HG02759 (cell line): ENCODE results near the gene MRPL37.

Experiments used
- ATAC-seq: cut with Tn5 transposase; IDR thresholded peaks from one replicate; pipeline ENCODE4 v1.9.1; 2021; ENCODE audit warnings: mild to moderate bottlenecking, moderate library complexity; ENCODE audit not compliant: unreplicated experiment

The MRPL37 gene

DNA sequence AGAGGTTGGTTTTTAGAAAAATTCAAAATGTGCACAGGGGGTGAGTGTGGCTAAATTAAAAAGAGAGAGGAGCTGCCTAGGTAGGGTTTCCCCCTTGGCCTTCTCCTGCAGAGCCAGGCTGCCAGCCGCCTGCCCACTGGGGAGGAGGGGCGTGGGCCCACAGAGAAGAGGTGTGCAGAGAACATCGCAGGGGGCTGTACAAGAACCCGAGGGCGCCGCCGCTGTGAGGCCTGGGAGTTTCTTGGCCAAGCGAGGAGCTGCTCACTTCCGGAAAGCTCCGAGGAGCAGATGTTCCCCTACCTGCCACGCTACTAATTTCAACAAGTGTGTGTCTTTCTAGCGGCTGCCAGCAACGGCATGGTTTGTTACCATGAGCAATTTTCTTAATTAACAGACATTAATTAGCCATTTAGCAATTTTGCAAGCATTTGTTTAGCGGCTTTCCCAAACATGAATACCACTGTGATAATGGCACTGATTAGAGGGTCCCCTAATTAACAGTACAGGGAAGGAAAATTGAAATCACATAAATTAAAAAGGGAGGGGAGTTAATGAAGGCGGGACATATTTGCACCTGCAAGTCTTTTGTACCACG, 59.7 kb downstream of the MRPL37 start:
- no peak for ATAC-seq

DNA sequence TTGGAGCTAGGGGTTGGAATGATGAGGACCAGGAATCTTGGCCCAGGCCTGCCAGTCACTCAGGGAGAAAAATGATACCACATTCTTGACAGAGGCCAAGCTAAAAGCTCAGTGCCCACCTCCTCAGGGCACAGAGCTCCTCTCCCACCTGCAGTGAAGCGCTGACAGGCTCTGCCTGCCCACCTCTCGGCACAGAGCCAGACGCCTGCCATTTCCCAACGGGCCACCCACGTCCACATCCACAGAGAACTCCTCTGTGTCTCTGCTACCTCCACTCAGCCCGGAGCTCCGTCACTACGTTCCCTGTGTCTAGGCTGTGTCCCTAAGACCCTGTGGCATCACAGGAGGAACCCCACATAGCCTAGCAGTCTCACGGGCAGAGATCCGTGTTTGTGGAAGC, 60.8 kb downstream of the MRPL37 start:
- no peak for ATAC-seq

DNA sequence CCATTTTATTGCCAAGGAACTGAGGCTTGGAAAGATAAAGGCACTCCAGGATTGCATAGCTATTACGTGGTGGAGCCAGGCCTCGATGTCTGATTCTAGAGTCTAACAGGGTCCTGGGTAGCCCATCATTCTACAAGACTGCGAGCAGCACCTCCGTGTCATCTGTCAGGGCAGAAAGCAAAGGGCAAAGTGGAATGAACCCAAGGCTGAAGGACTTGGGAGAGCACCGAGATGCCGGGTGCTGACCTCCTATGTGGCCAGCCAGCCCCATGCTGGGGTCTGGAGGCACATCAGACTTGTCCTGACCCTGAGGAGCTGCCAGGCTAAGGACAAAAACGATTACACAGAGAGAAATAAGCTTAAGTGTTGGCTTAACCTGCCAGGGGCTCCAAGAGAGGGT, 62.3 kb downstream of the MRPL37 start:
- ATAC-seq, result no peak

DNA sequence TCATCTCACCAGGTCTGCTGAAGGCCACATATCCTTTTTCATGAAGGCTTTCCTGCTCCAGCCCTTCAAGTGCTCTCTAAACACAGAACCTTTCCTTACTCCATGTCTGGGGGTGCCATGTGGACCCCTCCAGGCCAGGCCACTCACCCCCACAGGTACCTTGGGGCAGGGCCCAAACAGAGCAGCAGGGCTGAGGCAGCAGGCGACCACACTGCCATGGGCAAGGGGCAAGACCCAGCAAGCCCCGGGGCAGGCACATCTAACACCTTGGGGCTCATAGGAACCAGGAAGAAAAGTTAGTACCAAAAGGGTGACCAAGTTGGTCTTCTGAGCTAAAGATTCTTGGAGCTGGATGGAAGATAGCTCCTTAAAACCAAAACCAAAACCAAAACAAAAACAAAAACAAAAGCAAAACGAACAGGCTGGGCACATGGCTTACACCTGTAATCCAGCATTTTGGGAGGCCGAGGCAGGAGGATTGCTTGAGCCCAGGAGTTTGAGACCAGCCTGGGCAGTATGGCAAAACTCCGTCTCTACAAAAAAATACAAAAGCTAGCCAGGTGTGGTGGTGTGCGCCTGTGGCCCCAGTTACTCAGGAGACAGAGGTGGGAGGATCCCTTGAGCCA, 63.7 kb downstream of the MRPL37 start:
- ATAC-seq, result no peak

DNA sequence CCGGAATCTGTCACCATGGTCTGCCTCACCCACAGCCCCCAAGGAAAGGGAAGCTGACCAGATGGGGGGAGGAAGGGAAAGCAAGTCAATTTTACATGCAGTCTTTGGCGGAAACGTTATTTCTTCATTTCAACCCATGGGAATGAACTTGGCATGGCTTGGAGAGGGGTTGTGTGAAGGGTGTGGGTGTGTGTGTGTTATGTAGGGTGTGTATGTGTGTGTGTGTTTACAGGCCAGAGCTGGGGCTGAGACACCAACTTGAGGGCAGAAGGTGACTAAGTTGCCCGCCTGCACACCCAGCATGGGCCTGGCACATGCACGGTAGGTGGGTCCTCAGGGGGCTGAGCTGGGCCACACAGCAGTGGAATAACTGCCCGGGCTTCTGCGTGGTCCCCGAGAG, 65.2 kb downstream of the MRPL37 start:
- ATAC-seq, result no peak

DNA sequence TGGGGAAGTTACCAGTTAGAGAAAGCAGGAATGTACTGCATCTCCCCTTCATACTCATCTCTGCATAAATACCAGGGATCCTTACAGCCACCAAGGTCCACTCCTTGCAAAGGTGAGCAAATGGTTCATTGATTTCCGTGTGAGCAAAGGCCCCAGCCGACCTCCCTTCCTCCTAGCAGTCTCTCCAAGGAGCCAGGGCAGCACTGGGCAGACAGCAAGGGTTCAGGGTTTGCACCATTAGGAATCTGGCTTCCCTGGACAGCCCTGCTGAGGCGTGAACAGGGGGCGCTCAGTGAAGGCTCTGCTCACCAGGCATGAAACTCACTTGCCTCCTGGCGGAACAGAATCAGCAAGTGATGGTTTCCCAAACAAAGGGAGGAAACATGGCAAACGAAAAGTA, 65.7 kb downstream of the MRPL37 start:
- ATAC-seq, result no peak

DNA sequence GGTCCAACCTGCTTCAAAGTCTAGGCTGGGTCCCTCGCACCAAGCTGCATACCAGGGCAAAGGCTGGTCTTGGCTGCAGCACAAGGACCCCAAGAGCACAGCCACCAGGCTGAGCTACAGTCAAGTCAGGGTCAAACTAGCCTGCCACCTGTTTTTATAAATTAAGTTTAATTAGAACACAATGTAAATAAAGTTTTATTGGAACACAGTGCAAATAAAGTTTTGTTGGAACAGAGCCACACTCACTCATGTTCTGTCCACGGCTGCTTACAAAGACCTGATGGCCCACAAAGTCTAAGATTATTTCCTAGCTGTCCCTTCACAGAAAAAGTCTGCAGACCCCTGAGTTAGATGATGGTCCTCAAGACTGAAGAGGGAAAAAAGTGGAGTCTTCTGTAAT, 66.2 kb downstream of the MRPL37 start:
- ATAC-seq, result no peak

DNA sequence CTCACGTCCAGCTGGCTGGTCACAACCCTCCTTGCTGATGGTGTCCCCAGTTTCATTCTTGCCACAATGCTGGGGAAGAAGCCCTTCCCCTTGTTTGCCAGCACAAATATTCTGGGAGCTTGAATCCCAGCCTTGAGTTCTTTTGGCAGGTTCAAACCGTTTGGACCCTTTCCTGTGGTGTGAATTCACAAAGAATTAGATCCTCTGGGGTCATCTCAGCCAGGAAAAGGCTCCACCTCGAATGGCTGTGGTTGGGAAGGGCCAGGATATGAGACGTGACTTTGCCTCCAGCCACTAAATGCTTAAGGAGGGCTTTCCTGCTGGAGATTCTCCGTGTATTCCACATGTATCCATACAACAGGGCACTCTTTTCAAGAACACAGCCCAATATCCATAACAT, 66.9 kb downstream of the MRPL37 start:
- no peak for ATAC-seq
